ENCODE measurements around the gene SLC36A1. TPM values are rescaled to one million over a fixed set of nuclear protein-coding genes. Genes with fewer than 3 reads are reported as not detected.

The SLC36A1 gene
- total RNA-seq, 2 experiments from 2014 or later: 11.6 to 12.1 TPM

GRCh38 chr5:151528153-151528552 is 80.8 kb downstream of the SLC36A1 start:
- no peaks in the 10 kb centered on the region for H3K79me2 ChIP-seq (ENCODE audit: insufficient read depth, low read depth, low read length)
- ChIA-PET CTCF (ENCODE audit: unreplicated experiment) (no interaction called here), POLR2A (no interaction called here)
- no peak for TF ChIP-seq CTCF (conservative IDR thresholded peaks at IDR 0.05; ENCODE audit: low read length)
- TF ChIP-seq EZH2phosphoT487 (IDR thresholded peaks at IDR 0.05; ENCODE audit: borderline replicate concordance, low read depth, low read length): no peak
- no peak overlapping the region for H3K4me2 ChIP-seq (ENCODE audit: low read length)
- no peaks in the 10 kb centered on the region for H4K20me1 ChIP-seq (ENCODE audit: insufficient read depth, low read length)
- intact Hi-C loops (cut with micrococcal nuclease; ENCODE audit: unreplicated experiment): no loop called here
- BruUV-seq (replicated peaks): no TSS peak
- no peaks in the 10 kb centered on the region for H3K36me3 ChIP-seq (ENCODE audit: insufficient read depth, low read length)
- no peaks in the 10 kb centered on the region for H3K4me1 ChIP-seq (ENCODE audit: insufficient read depth, low read length, poor library complexity, severe bottlenecking)
- no peaks in the 10 kb centered on the region for H3K9me3 ChIP-seq (ENCODE audit: low read length)
- H3K4me3 ChIP-seq (ENCODE audit: low read depth, low read length, poor library complexity, severe bottlenecking): no peak overlapping the region
- H3K9me2 ChIP-seq (ENCODE audit: insufficient read depth, low read length): no peaks in the 10 kb centered on the region
- H3K27ac ChIP-seq (ENCODE audit: low read depth, low read length, poor library complexity, severe bottlenecking): no peak overlapping the region
- no peak overlapping the region for H2AFZ ChIP-seq (ENCODE audit: low read length)
- no peak for DNase-seq (ENCODE audit: low spot score)

- Histone ChIP-seq H4K20me1 (ENCODE audit: insufficient read depth, low read length) (no peaks in the 10 kb centered on the region), H3K9me3 (ENCODE audit: low read length) (no peaks in the 10 kb centered on the region), H3K36me3 (ENCODE audit: insufficient read depth, low read length) (no peaks in the 10 kb centered on the region), H3K27ac (ENCODE audit: low read depth, low read length, poor library complexity, severe bottlenecking) (no peak overlapping the region), H2AFZ (ENCODE audit: low read length) (no peak overlapping the region), H3K4me3 (ENCODE audit: low read depth, low read length, poor library complexity, severe bottlenecking) (no peak overlapping the region), H3K9me2 (ENCODE audit: insufficient read depth, low read length) (no peaks in the 10 kb centered on the region), H3K4me2 (ENCODE audit: low read length) (no peak overlapping the region), H3K4me1 (ENCODE audit: insufficient read depth, low read length, poor library complexity, severe bottlenecking) (no peaks in the 10 kb centered on the region), H3K79me2 (ENCODE audit: insufficient read depth, low read depth, low read length) (no peaks in the 10 kb centered on the region)
- DNase-seq (ENCODE audit: low spot score): no peak
- BruUV-seq (replicated peaks): no TSS peak
- intact Hi-C loops (cut with micrococcal nuclease; ENCODE audit: unreplicated experiment): no loop called here
- ChIA-PET POLR2A (no interaction called here), CTCF (ENCODE audit: unreplicated experiment) (no interaction called here)
- TF ChIP-seq CTCF (conservative IDR thresholded peaks at IDR 0.05; ENCODE audit: low read length) (no peak), EZH2phosphoT487 (IDR thresholded peaks at IDR 0.05; ENCODE audit: borderline replicate concordance, low read depth, low read length) (no peak)
Measured at GRCh38 chr5:151528996-151529395, 81.6 kb downstream of the SLC36A1 start.

- Histone ChIP-seq H3K79me2 (ENCODE audit: insufficient read depth, low read depth, low read length) (no peaks in the 10 kb centered on the region), H2AFZ (ENCODE audit: low read length) (no peak overlapping the region), H3K4me2 (ENCODE audit: low read length) (no peak overlapping the region), H3K9me2 (ENCODE audit: insufficient read depth, low read length) (no peaks in the 10 kb centered on the region), H3K4me3 (ENCODE audit: low read depth, low read length, poor library complexity, severe bottlenecking) (no peak overlapping the region), H3K4me1 (ENCODE audit: insufficient read depth, low read length, poor library complexity, severe bottlenecking) (no peaks in the 10 kb centered on the region), H3K36me3 (ENCODE audit: insufficient read depth, low read length) (no peaks in the 10 kb centered on the region), H4K20me1 (ENCODE audit: insufficient read depth, low read length) (no peaks in the 10 kb centered on the region), H3K27ac (ENCODE audit: low read depth, low read length, poor library complexity, severe bottlenecking) (no peak overlapping the region), H3K9me3 (ENCODE audit: low read length) (no peaks in the 10 kb centered on the region)
- ChIA-PET CTCF (ENCODE audit: unreplicated experiment) (no interaction called here), POLR2A (no interaction called here)
- TF ChIP-seq EZH2phosphoT487 (IDR thresholded peaks at IDR 0.05; ENCODE audit: borderline replicate concordance, low read depth, low read length): no peak
- no peak for TF ChIP-seq CTCF (conservative IDR thresholded peaks at IDR 0.05; ENCODE audit: low read length)
- no peak for DNase-seq (ENCODE audit: low spot score)
- intact Hi-C loops (cut with micrococcal nuclease; ENCODE audit: unreplicated experiment): no loop called here
- BruUV-seq (replicated peaks): no TSS peak
Measured at GRCh38 chr5:151531581-151531980, 84.2 kb downstream of the SLC36A1 start.
